HG02840 (cell line): ENCODE data around the gene TRIML1.
"Not testable (repeated sequence)": the region's sequence is repeated elsewhere in the genome, so short reads cannot be mapped to it uniquely, and the experiment has no call there.

ENCODE experiments used
- ATAC-seq: cut with Tn5 transposase; IDR thresholded peaks from one replicate; pipeline ENCODE4 v1.9.1; 2021; ENCODE audit warnings: mild to moderate bottlenecking, moderate library complexity, moderate number of reproducible peaks; ENCODE audit not compliant: unreplicated experiment, low FRiP score

The TRIML1 gene

GRCh38 chr4:188147176-188147575 lies 7.9 kb downstream of the TRIML1 start:
- ATAC-seq, result no peak

GRCh38 chr4:188147776-188148175 lies 8.5 kb downstream of the TRIML1 start:
- no peak for ATAC-seq

GRCh38 chr4:188154668-188155405 lies 15.6 kb downstream of the TRIML1 start:
- ATAC-seq, result no peak

- no peak for ATAC-seq
Measured at GRCh38 chr4:188158336-188158735, 19.1 kb downstream of the TRIML1 start.

- ATAC-seq, result not testable (repeated sequence)
Measured at GRCh38 chr4:188159513-188160226, 20.4 kb downstream of the TRIML1 start.

- ATAC-seq, result no peak
Measured at GRCh38 chr4:188160406-188160805, 21.2 kb downstream of the TRIML1 start.

GRCh38 chr4:188161167-188161566 lies 21.9 kb downstream of the TRIML1 start:
- ATAC-seq, result no peak

GRCh38 chr4:188162698-188163097 lies 23.5 kb downstream of the TRIML1 start:
- ATAC-seq, result no peak

GRCh38 chr4:188168726-188169373 lies 29.6 kb downstream of the TRIML1 start:
- ATAC-seq, result no peak

GRCh38 chr4:188171551-188171950 lies 32.3 kb downstream of the TRIML1 start:
- ATAC-seq, result no peak

- ATAC-seq, result no peak
Measured at GRCh38 chr4:188175288-188175687, 36.0 kb downstream of the TRIML1 start.

GRCh38 chr4:188177997-188178675 lies 38.9 kb downstream of the TRIML1 start:
- ATAC-seq, result no peak

- ATAC-seq, result no peak
Measured at GRCh38 chr4:188178806-188179205, 39.6 kb downstream of the TRIML1 start.

- ATAC-seq, result no peak
Measured at GRCh38 chr4:188187106-188187505, 47.9 kb downstream of the TRIML1 start.

GRCh38 chr4:188190461-188190860 lies 51.2 kb downstream of the TRIML1 start:
- ATAC-seq, result no peak

GRCh38 chr4:188194421-188194820 lies 55.2 kb downstream of the TRIML1 start:
- ATAC-seq, result no peak

GRCh38 chr4:188195389-188195985 lies 56.2 kb downstream of the TRIML1 start:
- ATAC-seq, result no peak

GRCh38 chr4:188196134-188196735 lies 57.0 kb downstream of the TRIML1 start:
- no peak for ATAC-seq
